Endothelial cell of umbilical vein (primary cell): Measurements from ENCODE around the gene PDE1C. TPM values are rescaled to one million over a fixed set of nuclear protein-coding genes. Genes with fewer than 3 reads are reported as not detected.

Source experiments
- BruUV-seq: library from RNA; stranded (reverse); fragments of 400-500 nt; replicated peaks from 2 replicates; lab custom pipeline; 2021; lab: Mats Ljungman, UMichigan
- CTCF ChIA-PET: fragments of 300-600, 350-600 bp; sonication (Branson Sonifier 250); formaldehyde crosslinking; loops from one replicate; lab custom pipeline; 2021; ENCODE audit warnings: antibody characterized with exemption, inconsistent platforms; lab: Charles Lee
- POLR2A ChIA-PET: fragments of 300-600, 350-600 bp; sonication (Branson Sonifier 250); formaldehyde crosslinking; loops from one replicate; lab custom pipeline; 2021; ENCODE audit warnings: antibody characterized with exemption, inconsistent platforms; lab: Charles Lee
- DNase-seq: peaks from one replicate; pipeline ENCODE4 v3.0.0-alpha.2; 2011; ENCODE audit warnings: low read depth, low spot score
- FAIRE-seq: peaks from 2 replicates; lab custom pipeline; 2011; peaks lifted over from hg19 to GRCh38; lab: Jason Lieb, UNC
- H2AFZ ChIP-seq: 2 replicates; pipeline ENCODE4 v1.6.0; 2012; ENCODE audit warnings: low read depth, low read length, control low read depth, inconsistent platforms
- H3K27ac ChIP-seq: 2 replicates; pipeline ENCODE4 v1.5.1; 2011; ENCODE audit warnings: low read depth, mild to moderate bottlenecking, control low read depth, low read length, moderate library complexity; ENCODE audit not compliant: insufficient read depth
- H3K27me3 ChIP-seq, 2 experiments: 2 replicates each; pipeline versions ENCODE4 v1.6.0 to v1.6.1; 2011; ENCODE audit warnings: low read length in 2 of 2, mixed read lengths in 1 of 2; ENCODE audit not compliant: control insufficient read depth in 2 of 2, insufficient read depth in 2 of 2
- H3K36me3 ChIP-seq, 2 experiments: 2 replicates in 1 of 2; 3 replicates in 1 of 2; pipeline ENCODE4 v1.5.1; 2011; ENCODE audit warnings: low read length in 2 of 2, mild to moderate bottlenecking in 1 of 2, moderate library complexity in 1 of 2; ENCODE audit not compliant: control insufficient read depth in 2 of 2, insufficient read depth in 2 of 2; ENCODE audit errors: extremely low read depth in 1 of 2
- H3K4me1 ChIP-seq: 3 replicates; pipeline ENCODE4 v1.5.1; 2011; ENCODE audit warnings: mild to moderate bottlenecking, low read length; ENCODE audit not compliant: control insufficient read depth, insufficient read depth; ENCODE audit errors: extremely low read depth
- H3K4me2 ChIP-seq: 2 replicates; pipeline ENCODE4 v1.6.1; 2011; ENCODE audit warnings: low read length, control low read depth, mixed read lengths; ENCODE audit not compliant: insufficient read depth
- H3K4me3 ChIP-seq, 3 experiments: fragments of 200-600 bp in 1 of 3; sonication (generic), shearing (Covaris generic) in 1 of 3; replicated peaks in 1 of 3; 2 replicates each; pipeline ENCODE4 v1.5.1; 2011 to 2016; ENCODE audit warnings: control low read depth in 3 of 3, low read length in 3 of 3, mild to moderate bottlenecking in 2 of 3, inconsistent platforms in 1 of 3, low read depth in 1 of 3, moderate library complexity in 1 of 3; ENCODE audit not compliant: insufficient read depth in 1 of 3
- H3K79me2 ChIP-seq: 2 replicates; pipeline ENCODE4 v1.6.0; 2012; ENCODE audit warnings: low read length, inconsistent platforms; ENCODE audit not compliant: control insufficient read depth, insufficient read depth
- H3K9ac ChIP-seq: replicated peaks from 2 replicates; pipeline ENCODE3; 2011; ENCODE audit warnings: low read length, control low read depth; ENCODE audit not compliant: insufficient read depth; ENCODE audit errors: extremely low read depth
- H3K9me1 ChIP-seq: replicated peaks from 3 replicates; pipeline ENCODE4 v1.6.0; 2011; ENCODE audit warnings: mild to moderate bottlenecking, low read length; ENCODE audit not compliant: control insufficient read depth, insufficient read depth; ENCODE audit errors: extremely low read depth
- H3K9me3 ChIP-seq: replicated peaks from 2 replicates; pipeline ENCODE4 v1.5.1; 2012; ENCODE audit warnings: low read length, inconsistent platforms; ENCODE audit not compliant: control insufficient read depth, insufficient read depth
- H4K20me1 ChIP-seq: replicated peaks from 2 replicates; pipeline ENCODE3; 2011; ENCODE audit warnings: mild to moderate bottlenecking, low read length; ENCODE audit not compliant: control insufficient read depth, insufficient read depth; ENCODE audit errors: extremely low read depth
- EZH2 ChIP-seq: IDR thresholded peaks from 2 replicates; pipeline ENCODE4 v1.6.1; 2012; ENCODE audit warnings: borderline replicate concordance, low read depth, mild to moderate bottlenecking, moderate library complexity, low read length, inconsistent platforms; ENCODE audit not compliant: severe bottlenecking
- FOS ChIP-seq: IDR thresholded peaks from 2 replicates; pipeline ENCODE4 v1.6.1; 2011; ENCODE audit warnings: mild to moderate bottlenecking, low read length, moderate library complexity, borderline replicate concordance; ENCODE audit not compliant: insufficient read depth
- GATA2 ChIP-seq: IDR thresholded peaks from 2 replicates; pipeline ENCODE4 v1.7.0; 2011; ENCODE audit warnings: low read depth, mild to moderate bottlenecking, moderate library complexity, mixed read lengths, low read length; ENCODE audit not compliant: insufficient read length, insufficient read depth
- JUN ChIP-seq: IDR thresholded peaks from 2 replicates; pipeline ENCODE4 v1.6.1; 2011; ENCODE audit warnings: borderline replicate concordance, low read depth; ENCODE audit not compliant: insufficient read length, insufficient read depth
- MYC ChIP-seq: IDR thresholded peaks from one replicate; pipeline ENCODE4 v1.6.1; 2011; ENCODE audit warnings: mild to moderate bottlenecking, low read depth, low read length
- POLR2A ChIP-seq: IDR thresholded peaks from 2 replicates; pipeline ENCODE4 v1.6.1; 2012; ENCODE audit warnings: low read depth, mild to moderate bottlenecking, control low read depth, low read length
- POLR2AphosphoS5 ChIP-seq: IDR thresholded peaks from 2 replicates; pipeline ENCODE4 v1.6.1; 2012; ENCODE audit warnings: low read depth, mild to moderate bottlenecking, control low read depth, low read length, moderate library complexity; ENCODE audit not compliant: insufficient read depth
- dilution Hi-C: fragments of 300-500 bp; cut with MboI; formaldehyde crosslinking; loops from one replicate; pipeline ENCODE4 v1.15.0; 2019; ENCODE audit warnings: low sequenced_read_pairs; ENCODE audit not compliant: extremely low pct_ligation_motif_present
- intact Hi-C: fragments of 100-400 bp; cut with micrococcal nuclease; formaldehyde crosslinking; loops from one replicate; pipeline ENCODE4 v1.10.0; 2022
- polyA plus RNA-seq, 4 experiments: library from polyadenylated mRNA; depleted of rRNA in 3 of 4; stranded (reverse) in 3 of 4; unstranded in 1 of 4; fragments of >200 nt; gene quantifications; 2 replicates each; pipeline versions ENCODE4 v1.2.1 to v1.2.3, GENCODE V29; 2011 to 2012; ENCODE audit warnings: missing spikeins in 1 of 4
- total RNA-seq: library from RNA; stranded (reverse); gene quantifications from 2 replicates; pipeline ENCODE4 v1.2.3, GENCODE V29; 2021
- TF ChIP-seq, protein P1 (sequence below), 2 donors: IDR thresholded peaks; 1 replicate in 1 of 2; 2 replicates in 1 of 2; pipeline ENCODE4 v1.5.1; 2011; ENCODE audit warnings: low read length in 2 of 2, mild to moderate bottlenecking in 2 of 2, moderate library complexity in 2 of 2, control low read depth in 1 of 2, inconsistent platforms in 1 of 2, low read depth in 1 of 2; ENCODE audit not compliant: insufficient read depth in 1 of 2; ENCODE audit errors: extremely low read depth in 1 of 2
- TF ChIP-seq, protein P2 (sequence below): IDR thresholded peaks from 2 replicates; pipeline ENCODE4 v1.6.1; 2011; ENCODE audit not compliant: insufficient read depth, insufficient read length

Gene PDE1C
- total and polyA plus RNA-seq, 2 donors (not counting 3 experiments of a cell fraction or from before 2014, with no cell fraction given): 0.90 to 3.1 TPM

DNA sequence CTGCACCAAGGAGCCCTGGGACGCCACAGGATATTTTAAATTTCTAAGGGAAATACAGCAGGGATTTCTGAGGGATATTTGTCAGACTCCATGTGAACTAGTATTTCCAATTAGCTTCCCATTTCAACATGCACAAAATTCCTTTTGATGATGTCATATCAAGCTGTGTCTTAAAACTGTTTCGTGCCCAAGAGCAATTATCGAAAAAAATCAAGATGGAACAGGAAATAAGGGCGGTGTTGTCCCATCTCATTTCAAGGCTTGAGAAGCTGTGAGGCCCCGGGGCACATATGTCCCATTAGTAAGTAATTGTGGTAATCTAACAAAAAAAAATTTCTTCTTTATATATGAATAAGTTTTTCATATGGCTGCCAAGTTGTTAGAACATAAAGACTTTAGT, 335.8 kb downstream of the PDE1C start:
- no peak overlapping the region for H3K4me2 ChIP-seq
- no peak for FAIRE-seq

More for the DNA sequence above, 335.8 kb downstream of the PDE1C start:
- H3K9ac ChIP-seq: no peak overlapping the region
- dilution Hi-C loops: no loop called here
- H2AFZ ChIP-seq: no peak overlapping the region
- no peaks in the 10 kb centered on the region for H3K9me1 ChIP-seq
- intact Hi-C loops: no loop called here
- no peaks in the 10 kb centered on the region for H3K79me2 ChIP-seq
- no peak for DNase-seq
- no TSS peak for BruUV-seq
- H3K27me3 ChIP-seq: no peaks in the 10 kb centered on the region
- no peak overlapping the region for H3K27ac ChIP-seq
- no peaks in the 10 kb centered on the region for H4K20me1 ChIP-seq
- no peaks in the 10 kb centered on the region for H3K9me3 ChIP-seq
- CTCF ChIA-PET: interaction anchor here (1.1 to 2.4 kb wide), 7 partner anchors 86 to 600 kb away, joined by 3 to 14 read pairs (median 4); no protein-coding TSS in a partner anchor
- no peaks in the 10 kb centered on the region for H3K4me1 ChIP-seq
- H3K36me3 ChIP-seq: no peaks in the 10 kb centered on the region
- POLR2A ChIA-PET: no interaction called here
- no peak for TF ChIP-seq POLR2AphosphoS5
- TF ChIP-seq JUN: no peak
- TF ChIP-seq, protein P1, sequence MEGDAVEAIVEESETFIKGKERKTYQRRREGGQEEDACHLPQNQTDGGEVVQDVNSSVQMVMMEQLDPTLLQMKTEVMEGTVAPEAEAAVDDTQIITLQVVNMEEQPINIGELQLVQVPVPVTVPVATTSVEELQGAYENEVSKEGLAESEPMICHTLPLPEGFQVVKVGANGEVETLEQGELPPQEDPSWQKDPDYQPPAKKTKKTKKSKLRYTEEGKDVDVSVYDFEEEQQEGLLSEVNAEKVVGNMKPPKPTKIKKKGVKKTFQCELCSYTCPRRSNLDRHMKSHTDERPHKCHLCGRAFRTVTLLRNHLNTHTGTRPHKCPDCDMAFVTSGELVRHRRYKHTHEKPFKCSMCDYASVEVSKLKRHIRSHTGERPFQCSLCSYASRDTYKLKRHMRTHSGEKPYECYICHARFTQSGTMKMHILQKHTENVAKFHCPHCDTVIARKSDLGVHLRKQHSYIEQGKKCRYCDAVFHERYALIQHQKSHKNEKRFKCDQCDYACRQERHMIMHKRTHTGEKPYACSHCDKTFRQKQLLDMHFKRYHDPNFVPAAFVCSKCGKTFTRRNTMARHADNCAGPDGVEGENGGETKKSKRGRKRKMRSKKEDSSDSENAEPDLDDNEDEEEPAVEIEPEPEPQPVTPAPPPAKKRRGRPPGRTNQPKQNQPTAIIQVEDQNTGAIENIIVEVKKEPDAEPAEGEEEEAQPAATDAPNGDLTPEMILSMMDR (IDR thresholded peaks at IDR 0.05; ENCODE audit: extremely low read depth in 1 of 2, insufficient read depth in 1 of 2, low read depth in 1 of 2, low read length in 2 of 2): no peak
- TF ChIP-seq MYC: no peak
- TF ChIP-seq GATA2: no peak
- TF ChIP-seq EZH2: no peak
- no peak for TF ChIP-seq FOS
- TF ChIP-seq, protein P2, sequence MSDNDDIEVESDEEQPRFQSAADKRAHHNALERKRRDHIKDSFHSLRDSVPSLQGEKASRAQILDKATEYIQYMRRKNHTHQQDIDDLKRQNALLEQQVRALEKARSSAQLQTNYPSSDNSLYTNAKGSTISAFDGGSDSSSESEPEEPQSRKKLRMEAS: no peak
- TF ChIP-seq POLR2A: no peak
- no peak overlapping the region for H3K4me3 ChIP-seq
